Measurements from ENCODE around the gene BLM. TPM values are rescaled to one million over a fixed set of nuclear protein-coding genes. Genes with fewer than 3 reads are reported as not detected.

BLM gene
- total RNA-seq, 1 experiment from 2014 or later = 41.3 TPM

DNA sequence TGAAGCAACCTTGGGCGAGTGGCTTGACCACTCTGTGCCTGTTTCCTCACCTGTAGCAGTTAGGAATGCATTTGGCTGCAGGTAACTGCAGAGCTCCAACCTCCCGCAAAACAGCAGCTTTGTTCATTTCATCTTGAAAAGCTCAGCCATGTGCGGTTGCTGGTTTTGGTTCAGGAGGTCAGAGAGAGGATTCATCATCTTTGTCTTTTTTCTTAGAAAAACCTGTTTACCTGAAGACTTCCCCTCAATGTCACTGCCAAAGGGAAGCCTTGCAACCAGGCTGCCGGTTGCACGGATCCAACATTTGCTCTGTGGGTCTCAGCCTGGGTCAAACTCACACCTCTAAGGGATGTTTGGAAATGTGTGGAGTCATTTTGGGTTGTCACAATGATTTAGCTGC, 134.8 kb downstream of the BLM start:
- Histone ChIP-seq H4K91ac (ENCODE audit: insufficient read length, low read depth, low read length) (no peak overlapping the region), H2AFZ (ENCODE audit: low read length) (no peak overlapping the region), H2BK12ac (ENCODE audit: insufficient read length, low read depth, low read length) (no peak overlapping the region), H3K79me2 (ENCODE audit: insufficient read depth, low read length) (no peaks in the 10 kb centered on the region), H3T11ph (ENCODE audit: low read length) (no peak overlapping the region), H3K79me1 (ENCODE audit: insufficient read depth, low read depth, low read length, poor library complexity, severe bottlenecking) (no peaks in the 10 kb centered on the region), H4K8ac (replicated peaks; ENCODE audit: insufficient read length, low read depth, low read length) (no peak overlapping the region), H3K23ac (ENCODE audit: insufficient read length, low read depth, low read length) (no peak overlapping the region), H2BK15ac (ENCODE audit: low read depth, low read length) (no peak overlapping the region), H3K9me3 (ENCODE audit: control insufficient read depth, low read depth, low read length) (no peaks in the 10 kb centered on the region), H3K4ac (ENCODE audit: low read depth, low read length) (no peak overlapping the region), H3K14ac (ENCODE audit: insufficient read depth, low read length) (no peak overlapping the region), H2AK5ac (ENCODE audit: insufficient read length, low read length) (no peak overlapping the region), H3K27ac (ENCODE audit: insufficient read length, low read depth, low read length) (no peak overlapping the region), H4K20me1 (ENCODE audit: control insufficient read depth, insufficient read depth, insufficient read length) (no peaks in the 10 kb centered on the region), H3K23me2 (ENCODE audit: insufficient read length, low read depth, low read length, poor library complexity, severe bottlenecking) (no peaks in the 10 kb centered on the region), H2BK120ac (ENCODE audit: low read depth, low read length, poor library complexity, severe bottlenecking) (no peak overlapping the region), H4K5ac (ENCODE audit: insufficient read length, low read depth, low read length) (no peak overlapping the region), H3K18ac (ENCODE audit: insufficient read length, low read depth, low read length) (no peak overlapping the region), H3K56ac (ENCODE audit: insufficient read length, low read depth, low read length) (no peak overlapping the region), H2BK5ac (ENCODE audit: insufficient read length, low read length) (no peak overlapping the region), H3K9ac (ENCODE audit: extremely low read depth, insufficient read length, low read length) (no peak overlapping the region), H3K27me3 (ENCODE audit: insufficient read depth, low read length) (no peaks in the 10 kb centered on the region), H3K4me1 (ENCODE audit: insufficient read depth, low read length) (no peaks in the 10 kb centered on the region), H2BK20ac (ENCODE audit: low read depth, low read length, poor library complexity, severe bottlenecking) (no peak overlapping the region), H3K4me2 (ENCODE audit: insufficient read depth, insufficient read length, low read length) (no peak overlapping the region)
- Mint-ChIP-seq H3K4me1 (no peaks in the 10 kb centered on the region), H3K4me3 (no peak overlapping the region), H3K36me3 (ENCODE audit: insufficient read depth in 1 of 3, low read depth in 3 of 3) (no peaks in the 10 kb centered on the region), H3K27ac (no peak overlapping the region), H3K27me3 (ENCODE audit: low read depth) (no peaks in the 10 kb centered on the region), H3K9me3 (no peaks in the 10 kb centered on the region)
- DNase-seq = no peak
- TF ChIP-seq CTCF (conservative IDR thresholded peaks at IDR 0.05) = no peak
- no CpG with 5 or more reads among the region's 5 CpGs for WGBS (ENCODE audit: extremely low coverage, insufficient read length, low lambda C conversion rate)

All from H9 (cell line).